IMR-90 (cell line): ENCODE data around the gene DCN. TPM values are rescaled to one million over a fixed set of nuclear protein-coding genes. Genes with fewer than 3 reads are reported as not detected.
A peak's percentile ranks its signal among the peaks of the same experiment; 100 is the strongest.

Experiments used
- ATAC-seq: fragments of 200-7000 bp; cut with Tn5 transposase; 2 replicates; pipeline ENCODE4 v1.9.1; 2020; ENCODE audit warnings: low read depth, mild to moderate bottlenecking, moderate library complexity
- BruUV-seq: library from RNA; stranded (reverse); fragments of 400-500 nt; replicated peaks from 2 replicates; lab custom pipeline; 2021; lab: Mats Ljungman, UMichigan
- CTCF ChIA-PET: fragments of 300-600 bp; formaldehyde crosslinking; extraction: SDS; loops from one replicate; lab custom pipeline; 2021; ENCODE audit warnings: antibody characterized with exemption; lab: Yijun Ruan, JAX
- POLR2A ChIA-PET: fragments of 300-600 bp; sonication (Branson Sonifier 250); formaldehyde crosslinking; loops from one replicate; lab custom pipeline; 2022; ENCODE audit warnings: antibody characterized with exemption; ENCODE audit not compliant: unreplicated experiment; lab: Charles Lee
- DNase-seq: peaks from one replicate; pipeline ENCODE4 v3.0.0; 2013
- H2AFZ ChIP-seq: replicated peaks from 2 replicates; pipeline ENCODE3; 2013; ENCODE audit warnings: low read length, mild to moderate bottlenecking; ENCODE audit not compliant: poor library complexity
- H2AK5ac ChIP-seq: 2 replicates; pipeline ENCODE4 v1.6.1; 2013; ENCODE audit warnings: low read depth, low read length, inconsistent platforms
- H2AK9ac ChIP-seq: replicated peaks from 2 replicates; pipeline ENCODE3; 2013; ENCODE audit warnings: mild to moderate bottlenecking, low read depth, low read length, moderate library complexity; ENCODE audit not compliant: poor library complexity
- H2BK120ac ChIP-seq: 2 replicates; pipeline ENCODE4 v1.6.1; 2013; ENCODE audit warnings: low read depth, low read length, inconsistent platforms
- H2BK15ac ChIP-seq: 3 replicates; pipeline ENCODE4 v1.6.1; 2013; ENCODE audit warnings: low read depth, low read length, inconsistent platforms
- H2BK20ac ChIP-seq: 2 replicates; pipeline ENCODE4 v1.6.1; 2013; ENCODE audit warnings: low read depth, mild to moderate bottlenecking, inconsistent platforms, low read length, moderate library complexity
- H2BK5ac ChIP-seq: 2 replicates; pipeline ENCODE4 v1.6.1; 2013; ENCODE audit warnings: mild to moderate bottlenecking, low read depth, low read length, inconsistent platforms; ENCODE audit not compliant: poor library complexity, severe bottlenecking
- H3K14ac ChIP-seq: replicated peaks from 2 replicates; pipeline ENCODE4 v1.6.1; 2013; ENCODE audit warnings: low read depth, low read length, inconsistent platforms
- H3K18ac ChIP-seq: 2 replicates; pipeline ENCODE4 v1.6.1; 2013; ENCODE audit warnings: low read depth, low read length, control low read depth
- H3K23ac ChIP-seq: 2 replicates; pipeline ENCODE4 v1.6.1; 2013; ENCODE audit warnings: low read depth, low read length, inconsistent platforms
- H3K27ac ChIP-seq: 2 replicates; pipeline ENCODE4 v1.5.1; 2013; ENCODE audit warnings: mild to moderate bottlenecking, control low read depth, low read length; ENCODE audit not compliant: insufficient read depth
- H3K27me3 ChIP-seq: 2 replicates; pipeline ENCODE4 v1.6.1; 2013; ENCODE audit warnings: low read length; ENCODE audit not compliant: control insufficient read depth, insufficient read depth
- H3K36me3 ChIP-seq: 2 replicates; pipeline ENCODE4 v1.6.1; 2013; ENCODE audit warnings: low read length, mixed read lengths; ENCODE audit not compliant: control insufficient read depth, insufficient read depth
- H3K4ac ChIP-seq: 2 replicates; pipeline ENCODE4 v1.6.1; 2013; ENCODE audit warnings: low read depth, low read length, inconsistent platforms
- H3K4me1 ChIP-seq: 2 replicates; pipeline ENCODE4 v1.6.1; 2013; ENCODE audit warnings: low read length, mixed read lengths; ENCODE audit not compliant: control insufficient read depth, insufficient read depth
- H3K4me2 ChIP-seq: 2 replicates; pipeline ENCODE4 v1.6.1; 2013; ENCODE audit warnings: low read depth, mild to moderate bottlenecking, control low read depth, low read length, moderate library complexity
- H3K4me3 ChIP-seq: 2 replicates; pipeline ENCODE4 v1.5.1; 2013; ENCODE audit warnings: low read depth, mild to moderate bottlenecking, control low read depth, low read length, moderate library complexity; ENCODE audit not compliant: insufficient read depth
- H3K56ac ChIP-seq: 2 replicates; pipeline ENCODE4 v1.6.1; 2013; ENCODE audit warnings: low read length, inconsistent platforms; ENCODE audit not compliant: insufficient read depth; ENCODE audit errors: extremely low read depth
- H3K79me1 ChIP-seq, 2 experiments: 2 replicates each; pipeline ENCODE4 v1.6.1; 2013; ENCODE audit warnings: low read length in 2 of 2, inconsistent platforms in 1 of 2, low read depth in 1 of 2
- H3K9ac ChIP-seq: 2 replicates; pipeline ENCODE4 v1.6.1; 2013; ENCODE audit warnings: low read depth, low read length, control low read depth
- H3K9me1 ChIP-seq: 2 replicates; pipeline ENCODE4 v1.6.1; 2013; ENCODE audit warnings: low read length, inconsistent platforms; ENCODE audit not compliant: insufficient read depth
- H3K9me3 ChIP-seq: 2 replicates; pipeline ENCODE4 v1.6.1; 2013; ENCODE audit warnings: low read length; ENCODE audit not compliant: control insufficient read depth, insufficient read depth
- H4K20me1 ChIP-seq: 2 replicates; pipeline ENCODE4 v1.6.1; 2013; ENCODE audit warnings: low read length, inconsistent platforms; ENCODE audit not compliant: insufficient read depth
- H4K5ac ChIP-seq: 2 replicates; pipeline ENCODE4 v1.6.1; 2013; ENCODE audit warnings: mild to moderate bottlenecking, low read depth, low read length, control low read depth
- H4K8ac ChIP-seq, 2 experiments: 2 replicates each; pipeline ENCODE4 v1.6.1; 2013; ENCODE audit warnings: low read depth in 2 of 2, low read length in 2 of 2, control low read depth in 1 of 2, inconsistent platforms in 1 of 2
- H4K91ac ChIP-seq: 2 replicates; pipeline ENCODE4 v1.6.1; 2013; ENCODE audit warnings: low read depth, low read length, inconsistent platforms; ENCODE audit not compliant: insufficient read depth
- CEBPB ChIP-seq: IDR thresholded peaks from 2 replicates; pipeline ENCODE4 v1.6.1; 2012; ENCODE audit warnings: low read depth, low read length, improper control_type of control experiment
- FOS ChIP-seq: fragments of 150-350 bp; IDR thresholded peaks from 2 replicates; pipeline ENCODE4 v1.6.1; 2016; ENCODE audit warnings: low read depth, low read length
- dilution Hi-C: fragments of 300-500 bp; cut with HindIII; formaldehyde crosslinking; loops from one replicate; pipeline ENCODE4 v1.14.3; 2018; ENCODE audit warnings: low sequenced_read_pairs; ENCODE audit not compliant: unreplicated experiment
- in situ Hi-C: fragments of 300-500 bp; cut with MboI; formaldehyde crosslinking; loops from 3 replicates; pipeline ENCODE4 v1.14.3; 2019; ENCODE audit warnings: low sequenced_read_pairs, inconsistent platforms, mixed read lengths
- intact Hi-C: fragments of 100-400 bp; cut with micrococcal nuclease; formaldehyde crosslinking; loops from 2 replicates; pipeline ENCODE4 v1.10.0; 2022
- polyA plus RNA-seq, 3 experiments: library from polyadenylated mRNA; depleted of rRNA; stranded (reverse); fragments of >200 nt; gene quantifications; 2 replicates each; pipeline ENCODE4 v1.2.3, GENCODE V29; 2012; ENCODE audit warnings: low replicate concordance in 1 of 3
- total RNA-seq: library from RNA; depleted of rRNA; stranded (reverse); fragments of >200 nt; gene quantifications from 2 replicates; pipeline ENCODE4 v1.2.3, GENCODE V29; 2012

The DCN gene
- total and polyA plus RNA-seq, 2 of the 4 experiments (the other 2 are of a cell fraction), result 241 to 965 TPM

GRCh38 chr12:91219511-91219910 lies 36.9 kb upstream of the DCN start:
- Histone ChIP-seq H4K91ac (peak overlapping the region; percentile 91), H3K56ac (no peak overlapping the region), H3K4me3 (no peak overlapping the region), H2AK5ac (peak overlapping the region; percentile 86), H2BK15ac (peak overlapping the region; percentile 98), H3K9ac (no peak overlapping the region), H3K27me3 (no peaks in the 10 kb centered on the region), H3K4ac (peak overlapping the region; percentile 73), H3K9me3 (no peaks in the 10 kb centered on the region), H3K27ac (peak overlapping the region; percentile 31; the same call in 1 of the 2 replicates), H3K4me2 (no peak overlapping the region), H2AK9ac (no peak overlapping the region), H4K5ac (peak overlapping the region; percentile 33), H2AFZ (no peak overlapping the region), H3K18ac (peak overlapping the region; percentile 80), H3K4me1 (peaks cover 8% of the 10 kb centered on the region; the same call in 1 of the 2 replicates), H2BK120ac (peak overlapping the region; percentile 41), H2BK5ac (peak overlapping the region; percentile 87), H3K79me1 (0 out of 4 replicates have a peak, but pooled peaks cover 0 to 3% of the 10 kb centered on the region in 2 experiments), H3K23ac (peak overlapping the region; percentile 76; the same call in 1 of the 2 replicates), H4K20me1 (no peaks in the 10 kb centered on the region), H2BK20ac (peak overlapping the region; percentile 83), H3K14ac (peak overlapping the region; percentile 64), H3K9me1 (peaks cover 4% of the 10 kb centered on the region; the same call in 1 of the 2 replicates), H3K36me3 (no peaks in the 10 kb centered on the region), H4K8ac (peak overlapping the region in 1 of 2 experiments; percentile 82; a peak in 2 of 4 replicates)
- no TSS peak for BruUV-seq
- dilution Hi-C loops, result no loop called here
- intact Hi-C loops, result no loop called here
- no peak for ATAC-seq
- DNase-seq, result peak; percentile 58
- POLR2A ChIA-PET, result no interaction called here
- in situ Hi-C loops, result no loop called here
- TF ChIP-seq CEBPB, result peak; percentile 75
- TF ChIP-seq FOS, result no peak
- CTCF ChIA-PET, result no interaction called here
